ENCODE data around the gene SRBD1. TPM values are rescaled to one million over a fixed set of nuclear protein-coding genes. Genes with fewer than 3 reads are reported as not detected.

The SRBD1 gene
- total RNA-seq, 1 experiment from 2014 or later = 20.6 TPM

- TF ChIP-seq YY1 (IDR thresholded peaks at IDR 0.05; ENCODE audit: extremely low read depth, insufficient replicate concordance, low read depth, low read length) (no peak), EZH2phosphoT487 (IDR thresholded peaks at IDR 0.05; ENCODE audit: borderline replicate concordance) (no peak), ZFX (IDR thresholded peaks at IDR 0.05) (no peak), RAD21 (IDR thresholded peaks at IDR 0.05; ENCODE audit: low read depth) (no peak), SRF (IDR thresholded peaks at IDR 0.05; ENCODE audit: low read depth) (no peak), CBX3 (IDR thresholded peaks at IDR 0.05; ENCODE audit: low read depth) (no peak), ZBTB33 (IDR thresholded peaks at IDR 0.05; ENCODE audit: extremely low read depth, insufficient replicate concordance, low read length) (no peak), EGR1 (IDR thresholded peaks at IDR 0.05; ENCODE audit: low read depth) (no peak), CEBPB (IDR thresholded peaks at IDR 0.05; ENCODE audit: low read depth) (no peak), FOSL1 (IDR thresholded peaks at IDR 0.05; ENCODE audit: low read depth) (no peak), SP1 (IDR thresholded peaks at IDR 0.05; ENCODE audit: low read depth) (no peak), ZNF274 (IDR thresholded peaks at IDR 0.05; ENCODE audit: low read depth, low read length) (no peak), SIN3A (IDR thresholded peaks at IDR 0.05; ENCODE audit: low read depth) (no peak), EZH2 (IDR thresholded peaks at IDR 0.05) (no peak)
Measured at GRCh38 chr2:45382744-45383143, 228.3 kb downstream of the SRBD1 start.

More at GRCh38 chr2:45382744-45383143, 228.3 kb downstream of the SRBD1 start:
- H3K9me3 ChIP-seq (ENCODE audit: control insufficient read depth in 1 of 2, insufficient read depth in 1 of 2, low read depth in 1 of 2, low read length in 2 of 2) = no peaks in the 10 kb centered on the region
- BruUV-seq (replicated peaks) = no TSS peak
- no peak overlapping the region for H3K4me3 ChIP-seq (replicated peaks in 1 of 2; ENCODE audit: low read depth in 1 of 2, low read length in 2 of 2)
- H3K36me3 ChIP-seq (ENCODE audit: control insufficient read depth in 1 of 2, insufficient read depth in 2 of 2, low read length in 2 of 2) = no peaks in the 10 kb centered on the region
- POLR2A ChIA-PET = no interaction called here
- CTCF ChIA-PET = no interaction called here
- DNase-seq (ENCODE audit: low read depth, low spot score) = no peak
- no peaks in the 10 kb centered on the region for H3K79me2 ChIP-seq (ENCODE audit: insufficient read depth, low read length)
- no peaks in the 10 kb centered on the region for H3K27me3 ChIP-seq (ENCODE audit: insufficient read depth, low read length)
- no peak overlapping the region for H3K4me2 ChIP-seq (ENCODE audit: low read length)
- H3K9ac ChIP-seq (ENCODE audit: low read length) = no peak overlapping the region
- H2AFZ ChIP-seq (ENCODE audit: low read depth, low read length, poor library complexity, severe bottlenecking) = no peak overlapping the region
- no peak overlapping the region for H3K27ac ChIP-seq (ENCODE audit: low read depth, low read length)
- intact Hi-C loops (cut with micrococcal nuclease) = no loop called here
- no peak for ATAC-seq
- RAD21 ChIA-PET (ENCODE audit: low non-redundant PET in 1 of 2, low total read pairs in 2 of 2, uncharacterized antibody in 2 of 2, unreplicated experiment in 2 of 2) = no interaction called here
- H3K9me2 ChIP-seq (ENCODE audit: insufficient read depth) = no peaks in the 10 kb centered on the region
- H4K20me1 ChIP-seq (ENCODE audit: insufficient read depth) = no peaks in the 10 kb centered on the region
- no peaks in the 10 kb centered on the region; a peak in 1 of 4 replicates for H3K4me1 ChIP-seq (ENCODE audit: control insufficient read depth in 1 of 2, insufficient read depth in 2 of 2, low read length in 2 of 2)

Measured in HCT116 (cell line).